GM12892 (cell line): ENCODE measurements around the gene OXSR1.

Experiments used
- POLR2A ChIP-seq: IDR thresholded peaks from 2 replicates; pipeline ENCODE4 v1.6.1; 2011; ENCODE audit warnings: low read depth, low read length, control low read depth
- POLR2AphosphoS5 ChIP-seq: IDR thresholded peaks from 2 replicates; pipeline ENCODE4 v1.6.1; 2011; ENCODE audit warnings: low read depth, low read length, control low read depth
- TAF1 ChIP-seq: IDR thresholded peaks from 2 replicates; pipeline ENCODE4 v1.6.1; 2011; ENCODE audit warnings: low read depth, mild to moderate bottlenecking, control low read depth, low read length, borderline replicate concordance

DNA sequence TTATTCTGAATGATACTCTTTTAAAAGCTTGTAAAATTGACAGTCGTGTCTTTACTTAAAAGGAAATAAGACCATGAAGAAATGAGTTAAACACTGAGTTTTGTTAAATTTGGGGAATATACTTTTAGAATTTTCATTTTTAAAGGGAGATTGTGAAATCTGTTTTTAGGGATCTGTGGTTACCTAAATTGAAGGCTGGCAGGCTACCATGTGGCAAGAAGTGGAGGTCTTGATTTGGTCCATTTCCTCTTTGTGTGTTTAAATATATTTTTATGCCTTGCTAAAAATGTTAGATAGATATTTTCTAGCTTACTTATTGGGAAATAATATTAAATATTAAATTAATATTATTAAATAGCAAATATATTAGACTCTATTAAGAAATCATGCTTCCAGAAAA lies 63.7 kb downstream of the OXSR1 start:
- TF ChIP-seq POLR2A (no peak), POLR2AphosphoS5 (no peak), TAF1 (no peak)
